Colonic mucosa (tissue), 4 donors: ENCODE measurements around the gene PFKFB4. TPM values are rescaled to one million over a fixed set of nuclear protein-coding genes. Genes with fewer than 3 reads are reported as not detected.
A peak's percentile ranks its signal among the peaks of the same experiment; 100 is the strongest.

Source experiments
- DNase-seq: peaks from one replicate; pipeline ENCODE4 v3.0.0-alpha.2; 2020
- H3K27ac ChIP-seq: fragments of 200-600 bp; one replicate; pipeline ENCODE4 v1.8.0; 2021
- H3K27me3 ChIP-seq: fragments of 200-600 bp; one replicate; pipeline ENCODE4 v1.8.0; 2021
- H3K36me3 ChIP-seq: fragments of 200-600 bp; one replicate; pipeline ENCODE4 v1.8.0; 2021
- H3K4me1 ChIP-seq: fragments of 200-600 bp; one replicate; pipeline ENCODE4 v1.8.0; 2021; ENCODE audit warnings: mild to moderate bottlenecking
- H3K4me3 ChIP-seq: fragments of 200-600 bp; one replicate; pipeline ENCODE4 v1.8.0; 2021
- H3K9ac ChIP-seq, 2 donors: one replicate each; pipeline ENCODE4 v1.7.0; 2013; ENCODE audit warnings: control low read depth in 2 of 2, low read depth in 2 of 2, low read length in 2 of 2
- H3K9me3 ChIP-seq: fragments of 200-600 bp; one replicate; pipeline ENCODE4 v1.8.0; 2021
- CTCF ChIP-seq: fragments of 200-600 bp; IDR thresholded peaks from one replicate; pipeline ENCODE4 v1.8.0; 2022; ENCODE audit warnings: antibody characterized with exemption, mild to moderate bottlenecking
- intact Hi-C: fragments of 100-400 bp; cut with DNase I; formaldehyde crosslinking; loops from one replicate; pipeline ENCODE4 v1.14.1; 2022
- microRNA-seq: library from miRNA; unstranded; fragments of <30 nt; microRNA quantifications from one replicate; pipeline ENCODE4, GENCODE V29; 2019
- total RNA-seq, 2 donors: library from RNA; stranded (reverse); fragmentation: NEBNext Ultra II Directional in 1 of 2; extraction: Animal tissue kit (Norgen Biotek cat#: 25700) in 1 of 2; gene quantifications; one replicate each; pipeline ENCODE4 v1.2.1, GENCODE V29; 2021
- donor health status: healthy.
- donor health status: DM: no; HTN: no; CAD: no.
- donor health status: DM: no; HTN: no; CAD: no.

PFKFB4 gene
- total RNA-seq, 2 donors from 2014 or later, result 8.1 to 51.0 TPM

- H3K9ac ChIP-seq, result peak overlapping the region; percentile 35 to 40
- no peak overlapping the region for H3K4me3 ChIP-seq
- no peaks in the 10 kb centered on the region for H3K36me3 ChIP-seq
- H3K4me1 ChIP-seq, result peaks cover 37% of the 10 kb centered on the region
- no peak for DNase-seq
- H3K27ac ChIP-seq, result no peak overlapping the region
- H3K9me3 ChIP-seq, result no peaks in the 10 kb centered on the region
- no peak for TF ChIP-seq CTCF
- intact Hi-C loops, result no loop called here
- no peaks in the 10 kb centered on the region for H3K27me3 ChIP-seq
Observed at GRCh38 chr3:48470286-48470685, 86.3 kb downstream of the PFKFB4 start.

- DNase-seq, result no peak
- peak overlapping the region; percentile 4 to 40 for H3K9ac ChIP-seq
- no peaks in the 10 kb centered on the region for H3K36me3 ChIP-seq
- intact Hi-C loops, result loop anchor here (5.0 to 10.0 kb wide), 2 partner anchors 33 to 166 kb away; partner anchors contain the start of genes SHISA5 and SLC26A6
- H3K9me3 ChIP-seq, result no peaks in the 10 kb centered on the region
- H3K27ac ChIP-seq, result no peak overlapping the region
- H3K27me3 ChIP-seq, result no peaks in the 10 kb centered on the region
- no peak for TF ChIP-seq CTCF
- H3K4me3 ChIP-seq, result no peak overlapping the region
- peaks cover 42% of the 10 kb centered on the region for H3K4me1 ChIP-seq
Observed at GRCh38 chr3:48469046-48469915, 87.3 kb downstream of the PFKFB4 start.

- no peak overlapping the region for H3K27ac ChIP-seq
- peak overlapping the region in 1 of 2 donors; percentile 88 for H3K9ac ChIP-seq
- DNase-seq, result peak; percentile 76
- no peak for TF ChIP-seq CTCF
- H3K27me3 ChIP-seq, result no peaks in the 10 kb centered on the region
- no peak overlapping the region for H3K4me3 ChIP-seq
- no peaks in the 10 kb centered on the region for H3K9me3 ChIP-seq
- intact Hi-C loops, result loop anchor here (5.0 to 10.0 kb wide), 2 partner anchors 34 to 166 kb away; partner anchors contain the start of genes SHISA5 and SLC26A6
- peaks cover 41% of the 10 kb centered on the region for H3K4me1 ChIP-seq
- H3K36me3 ChIP-seq, result no peaks in the 10 kb centered on the region
Observed at GRCh38 chr3:48468329-48468731, 88.3 kb downstream of the PFKFB4 start.

Small RNAs within 50 kb of the gene (microRNA-seq; reads per million reads assigned to microRNA genes)
- gene MIR6823 (not detected), gene MIR711 (not detected)

Other genes starting within 250 kb of the PFKFB4 start
- gene SPINK8, start 223.1 kb downstream of the PFKFB4 start, total RNA-seq, result not detected
- gene FBXW12, start 184.6 kb downstream of the PFKFB4 start, total RNA-seq, result not detected
- gene PLXNB1, start 126.7 kb downstream of the PFKFB4 start, total RNA-seq, result 100 to 1,000 TPM in 1 of 2 donors, 10 to 100 TPM in 1; 70.6 to 131 TPM
- gene CCDC51, start 116.7 kb downstream of the PFKFB4 start, total RNA-seq, result 10 to 100 TPM; 11.8 to 21.5 TPM
- 100 to 1,000 TPM; 185 to 259 TPM for gene TMA7, start 116.5 kb downstream of the PFKFB4 start, total RNA-seq
- gene ATRIP, start 110.1 kb downstream of the PFKFB4 start, total RNA-seq, result 1 to 10 TPM; 3.2 to 8.6 TPM
- gene SHISA5, start 52.6 kb downstream of the PFKFB4 start, total RNA-seq, result 100 to 1,000 TPM; 115 to 123 TPM
- gene UCN2, start 7.0 kb upstream of the PFKFB4 start, total RNA-seq, result not detected
- gene COL7A1, start 38.5 kb upstream of the PFKFB4 start, total RNA-seq, result 1 to 10 TPM; 3.8 to 5.1 TPM
- gene UQCRC1, start 52.8 kb upstream of the PFKFB4 start, total RNA-seq, result 100 to 1,000 TPM; 682 to 753 TPM
- under 1 TPM in 1 of 2 donors, not detected in 1; 0.42 TPM for gene TMEM89, start 65.0 kb upstream of the PFKFB4 start, total RNA-seq
- gene SLC26A6, start 78.7 kb upstream of the PFKFB4 start, total RNA-seq, result 100 to 1,000 TPM in 1 of 2 donors, 10 to 100 TPM in 1; 94.9 to 112 TPM
- 1 to 10 TPM; 1.3 to 2.0 TPM for gene CELSR3, start 106.1 kb upstream of the PFKFB4 start, total RNA-seq
- 10 to 100 TPM; 24.3 to 29.7 TPM for gene NCKIPSD, start 129.1 kb upstream of the PFKFB4 start, total RNA-seq
- 100 to 1,000 TPM; 101 to 134 TPM for gene IP6K2, start 160.4 kb upstream of the PFKFB4 start, total RNA-seq